T1000 (cell line): ENCODE data around the gene ATAD3C.
A peak's percentile ranks its signal among the peaks of the same experiment; 100 is the strongest.
"Not testable (repeated sequence)": the region's sequence is repeated elsewhere in the genome, so short reads cannot be mapped to it uniquely, and the experiment has no call there.

Experiments
- DNase-seq: peaks from one replicate; lab custom pipeline; 2025; ENCODE audit warnings: mixed read lengths; lab: John Stamatoyannopoulos, UW

The ATAD3C gene

DNA sequence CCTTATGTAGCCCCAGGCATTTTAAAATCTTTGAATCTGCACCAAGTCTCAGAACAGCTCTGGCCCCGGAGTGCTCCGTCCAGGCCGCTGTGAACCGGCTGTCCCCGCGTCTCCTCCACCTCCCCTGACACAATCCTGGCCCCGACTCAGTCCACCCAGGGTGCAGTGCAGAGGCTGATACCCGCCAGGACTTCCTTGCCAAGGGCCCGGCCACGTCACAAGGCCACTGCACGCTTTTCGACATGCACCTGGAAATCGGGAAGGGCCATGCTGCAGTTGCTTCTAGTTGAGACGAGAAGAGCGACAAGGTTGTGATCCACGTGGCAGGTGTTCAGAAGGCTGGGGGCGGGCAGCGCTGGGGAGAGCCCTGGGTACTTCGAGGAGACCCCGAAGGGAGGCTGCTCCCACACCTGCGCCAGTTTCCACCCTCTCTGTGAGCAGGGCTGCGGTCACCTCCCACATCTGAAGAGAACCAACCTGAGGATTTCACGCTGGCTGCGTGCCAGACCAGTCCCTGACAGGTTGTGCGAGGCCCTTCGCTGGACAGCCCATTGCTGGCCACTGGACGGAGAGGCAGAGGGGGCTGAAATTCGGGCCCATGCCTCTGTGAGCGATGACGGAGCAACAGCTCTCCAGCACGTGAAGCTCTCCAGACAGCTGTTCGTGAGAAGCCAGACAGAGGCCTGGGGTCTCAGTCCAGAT, 7.3 kb upstream of the ATAD3C start:
- no peak for DNase-seq

- not testable (repeated sequence) for DNase-seq
Measured at GRCh38 chr1:1446631-1447030, 2.9 kb upstream of the ATAD3C start.

DNA sequence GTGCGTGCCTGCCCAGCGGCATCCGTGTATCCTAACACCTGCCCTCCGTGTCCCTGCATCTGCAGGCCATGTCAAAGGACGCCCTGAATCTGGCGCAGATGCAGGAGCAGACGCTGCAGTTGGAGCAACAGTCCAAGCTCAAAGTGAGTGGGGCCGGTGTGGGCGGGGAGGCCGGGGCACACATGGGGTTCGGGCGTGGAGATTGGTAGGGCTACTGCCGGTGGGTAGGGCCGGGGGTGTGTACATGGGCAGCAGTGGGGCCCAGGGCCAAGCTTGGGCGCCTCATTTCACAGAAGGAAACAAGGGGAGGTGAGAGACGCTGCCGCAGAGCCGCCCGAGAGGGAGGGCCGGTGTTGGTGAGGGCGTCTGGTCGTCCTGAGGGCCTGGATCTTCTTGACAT, 1.1 kb downstream of the ATAD3C start:
- DNase-seq: not testable (repeated sequence)

DNA sequence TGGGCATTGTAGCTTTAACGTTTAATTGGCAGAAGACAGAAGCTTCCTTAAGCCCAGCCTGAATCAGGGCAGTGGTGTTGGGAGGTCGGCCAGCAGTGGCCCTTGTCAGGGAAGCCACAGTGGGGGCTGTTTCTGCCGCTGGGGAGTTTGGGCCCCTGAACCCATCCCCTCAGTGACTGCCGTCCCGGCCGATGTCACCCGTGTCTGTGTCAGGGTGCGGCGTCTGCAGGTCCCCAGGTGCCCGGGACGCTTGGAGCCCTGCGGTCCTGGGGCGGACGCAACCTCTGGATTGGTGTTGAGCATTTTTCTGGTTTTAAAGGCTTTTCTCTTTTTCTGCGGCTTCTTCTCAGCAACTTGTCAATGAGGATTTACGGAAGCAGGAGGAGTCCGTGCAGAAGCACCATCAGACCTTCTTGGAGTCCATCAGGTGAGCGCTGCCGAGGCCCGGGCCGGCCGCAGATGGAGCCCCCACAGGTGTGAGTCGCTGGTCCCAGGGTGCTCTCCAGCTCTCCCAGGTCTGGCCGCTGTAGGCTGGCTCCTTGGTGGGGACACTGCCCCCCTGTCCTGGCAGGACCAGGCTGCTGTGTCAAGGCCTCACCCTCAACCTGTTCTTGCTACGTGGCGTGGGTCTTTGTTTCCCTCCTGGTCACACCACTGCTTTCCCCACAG, 2.3 kb downstream of the ATAD3C start:
- no peak for DNase-seq

GRCh38 chr1:1452365-1452739, 2.9 kb downstream of the ATAD3C start:
- not testable (repeated sequence) for DNase-seq

- no peak for DNase-seq
Measured at GRCh38 chr1:1452882-1453281, 3.4 kb downstream of the ATAD3C start.

DNA sequence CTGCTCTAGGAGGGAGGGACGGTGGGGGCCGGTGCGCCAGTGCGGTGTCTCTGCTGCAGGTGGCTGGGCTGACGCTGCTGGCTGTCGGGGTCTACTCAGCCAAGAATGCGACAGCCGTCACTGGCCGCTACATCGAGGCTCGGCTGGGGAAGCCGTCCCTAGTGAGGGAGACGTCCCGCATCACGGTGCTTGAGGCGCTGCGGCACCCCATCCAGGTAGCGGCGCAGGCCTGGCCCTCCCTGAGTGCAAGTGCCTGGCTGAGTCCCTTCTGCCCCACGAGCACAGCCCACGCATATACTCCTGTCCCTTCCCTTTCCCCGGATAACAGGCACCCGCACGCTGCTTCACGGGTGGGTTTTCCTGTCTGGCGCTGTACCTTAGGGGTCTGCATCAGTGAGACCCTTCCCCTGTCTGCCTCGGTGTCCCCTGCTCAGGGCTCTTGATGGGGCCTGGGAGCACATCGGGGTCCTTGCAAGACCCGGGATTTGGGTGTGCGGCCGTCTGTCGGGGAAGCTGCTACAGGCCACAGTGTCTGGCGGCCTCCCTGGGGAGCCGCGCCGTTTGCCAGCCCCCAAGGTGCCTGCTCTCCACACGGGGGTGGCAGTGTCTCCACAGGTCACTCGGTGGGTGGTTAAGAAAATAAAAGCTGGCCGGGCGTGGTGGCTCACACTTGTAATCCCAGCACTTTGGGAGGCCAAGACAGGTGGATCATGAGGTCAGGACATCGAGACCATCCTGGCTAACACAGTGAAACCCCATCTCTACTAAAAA, 5.0 kb downstream of the ATAD3C start:
- DNase-seq: not testable (repeated sequence)

- DNase-seq: no peak
Measured at GRCh38 chr1:1455366-1455884, 5.9 kb downstream of the ATAD3C start.

DNA sequence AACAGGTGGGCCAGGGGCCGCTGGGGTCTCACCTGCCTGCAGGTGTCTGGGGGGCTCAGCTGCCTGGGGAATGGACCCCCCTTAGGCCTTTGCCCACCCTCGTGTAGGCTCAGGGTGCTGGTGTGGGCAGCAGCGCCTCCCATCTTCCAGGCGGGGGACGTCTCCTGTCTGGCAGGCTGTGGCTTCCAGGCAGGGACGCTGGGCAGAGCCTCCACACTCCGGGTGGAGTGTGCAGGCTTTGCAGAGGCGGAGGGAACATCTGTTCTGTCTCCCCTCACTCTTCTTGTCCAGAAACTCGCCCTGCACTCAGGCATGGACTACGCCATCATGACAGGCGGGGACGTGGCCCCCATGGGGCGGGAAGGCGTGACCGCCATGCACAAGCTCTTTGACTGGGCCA, 6.4 kb downstream of the ATAD3C start:
- DNase-seq: not testable (repeated sequence)

- not testable (repeated sequence) for DNase-seq
Measured at GRCh38 chr1:1456683-1457255, 7.3 kb downstream of the ATAD3C start.

DNA sequence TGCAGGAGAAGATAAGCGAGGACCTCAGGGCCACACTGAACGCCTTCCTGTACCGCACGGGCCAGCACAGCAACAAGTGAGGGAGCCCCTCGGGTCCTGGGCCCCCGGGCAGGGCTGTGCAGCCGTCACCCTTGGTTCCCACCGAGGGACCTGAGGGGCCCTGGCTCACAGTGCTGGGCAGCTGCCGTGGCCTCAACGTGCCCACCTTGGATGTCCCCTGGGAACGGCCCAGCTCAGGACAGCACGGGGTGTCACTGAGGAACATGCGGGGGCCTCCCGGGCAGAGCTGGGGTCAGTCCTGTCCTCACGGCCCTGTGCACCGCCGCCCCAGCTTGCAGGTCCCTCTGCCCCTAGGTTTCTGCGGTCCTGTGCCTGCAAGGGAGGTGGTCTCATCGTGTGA, 9.7 kb downstream of the ATAD3C start:
- DNase-seq: not testable (repeated sequence)

GRCh38 chr1:1459711-1460110, 10.2 kb downstream of the ATAD3C start:
- DNase-seq: not testable (repeated sequence)

DNA sequence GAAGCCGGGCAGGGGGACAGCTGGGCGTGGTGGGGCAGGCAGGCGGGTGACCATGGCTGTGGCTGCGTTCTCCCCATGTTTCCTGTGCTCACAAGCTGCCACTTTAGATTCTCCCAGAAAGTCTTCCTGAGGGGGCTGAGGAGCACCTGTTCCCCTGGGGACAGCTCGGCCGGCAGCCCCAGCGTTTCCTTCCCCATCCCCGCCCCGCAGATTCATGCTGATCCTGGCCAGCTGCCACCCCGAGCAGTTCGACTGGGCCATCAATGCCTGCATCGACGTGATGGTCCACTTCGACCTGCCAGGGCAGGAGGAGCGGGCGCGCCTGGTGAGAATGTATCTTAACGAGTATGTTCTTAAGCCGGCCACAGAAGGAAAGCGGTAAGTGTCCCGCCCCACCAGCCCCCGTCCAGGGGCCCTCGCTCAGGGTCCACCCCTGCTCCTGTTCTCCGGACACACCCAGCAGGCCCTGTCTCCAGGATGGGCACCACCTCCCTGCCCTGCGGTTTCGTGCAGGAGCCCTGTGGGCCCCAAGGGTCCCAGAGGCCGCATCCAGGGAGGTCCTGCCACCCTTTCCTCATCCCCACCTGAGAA, 11.1 kb downstream of the ATAD3C start:
- no peak for DNase-seq

DNA sequence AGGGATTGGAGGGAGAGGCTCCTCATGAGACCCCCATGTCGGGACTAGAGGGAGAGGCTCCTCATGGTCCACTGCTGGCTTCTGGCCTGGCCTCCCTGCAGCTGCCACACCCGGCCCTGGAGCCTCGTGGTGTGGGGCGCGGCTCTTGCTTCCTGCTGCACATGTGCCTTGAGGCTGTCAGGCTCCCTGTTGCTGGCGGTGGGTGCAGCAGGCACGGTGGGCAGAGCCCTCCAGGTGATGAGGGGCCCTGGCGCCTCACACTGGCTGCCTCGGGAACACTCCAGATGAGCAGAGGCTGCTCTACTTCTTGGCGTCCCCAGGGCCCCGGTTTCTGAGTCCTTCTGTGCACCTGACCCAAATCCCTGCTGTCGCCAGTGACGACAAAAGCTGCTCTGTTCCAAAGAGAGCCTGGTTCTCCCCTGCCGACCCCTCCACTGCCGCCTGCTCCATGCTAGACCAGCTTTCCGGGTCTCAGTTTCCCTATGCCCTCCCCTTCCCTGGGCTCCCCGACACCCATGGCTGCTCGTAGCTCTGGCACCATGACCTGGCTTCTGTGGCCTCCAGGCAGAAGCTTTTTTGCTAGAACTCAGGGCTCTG, 12.3 kb downstream of the ATAD3C start:
- no peak for DNase-seq

DNA sequence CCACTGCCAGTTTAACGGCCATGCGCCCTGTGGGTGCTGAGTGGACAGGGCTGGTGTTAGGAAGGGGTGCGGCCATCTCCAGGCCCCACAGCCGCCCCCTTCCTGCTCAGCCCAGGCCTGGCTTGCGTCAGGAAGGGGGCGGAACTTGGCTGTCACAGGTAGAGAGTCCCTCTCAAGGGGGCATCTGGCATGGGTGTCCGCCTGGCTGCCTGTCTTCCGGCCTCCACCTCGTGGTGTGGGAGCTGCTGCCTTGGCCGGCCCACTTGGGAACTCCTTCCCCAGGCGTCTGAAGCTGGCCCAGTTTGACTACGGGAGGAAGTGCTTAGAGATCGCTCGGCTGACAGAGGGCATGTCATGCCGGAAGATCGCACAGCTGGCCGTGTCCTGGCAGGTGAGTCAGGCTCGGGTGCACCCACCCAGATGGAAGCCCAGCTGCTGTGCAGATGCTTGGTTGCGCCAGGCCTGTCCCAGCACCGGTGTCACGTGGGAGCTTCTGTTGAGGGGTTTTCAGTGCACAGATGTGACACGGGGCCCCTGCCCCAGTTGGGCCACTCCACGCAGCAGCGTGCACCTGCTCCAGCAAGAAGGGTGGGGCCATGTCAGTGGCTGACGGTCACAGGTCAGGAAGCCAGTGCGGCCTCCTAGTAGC, 13.0 kb downstream of the ATAD3C start:
- no peak for DNase-seq

DNA sequence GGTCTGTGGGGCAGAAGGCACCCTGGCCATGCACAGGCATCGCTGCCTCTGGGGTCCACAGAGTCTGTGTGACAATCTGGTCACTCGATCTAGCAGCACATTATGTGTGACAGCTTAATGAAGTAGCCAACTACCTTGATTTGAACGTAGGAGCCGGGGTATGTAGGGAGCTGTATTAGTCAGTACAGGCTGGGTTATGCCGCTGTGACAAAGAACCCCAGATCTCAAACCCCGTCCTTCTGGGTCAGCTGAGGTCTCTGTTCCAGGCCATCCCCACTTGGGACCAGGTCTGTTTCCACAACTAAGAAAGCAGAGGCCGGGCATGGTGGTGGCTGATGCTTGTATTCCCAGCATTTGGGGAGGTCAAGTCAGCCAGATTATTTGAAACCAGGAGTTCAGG, 13.8 kb downstream of the ATAD3C start:
- DNase-seq: no peak

DNA sequence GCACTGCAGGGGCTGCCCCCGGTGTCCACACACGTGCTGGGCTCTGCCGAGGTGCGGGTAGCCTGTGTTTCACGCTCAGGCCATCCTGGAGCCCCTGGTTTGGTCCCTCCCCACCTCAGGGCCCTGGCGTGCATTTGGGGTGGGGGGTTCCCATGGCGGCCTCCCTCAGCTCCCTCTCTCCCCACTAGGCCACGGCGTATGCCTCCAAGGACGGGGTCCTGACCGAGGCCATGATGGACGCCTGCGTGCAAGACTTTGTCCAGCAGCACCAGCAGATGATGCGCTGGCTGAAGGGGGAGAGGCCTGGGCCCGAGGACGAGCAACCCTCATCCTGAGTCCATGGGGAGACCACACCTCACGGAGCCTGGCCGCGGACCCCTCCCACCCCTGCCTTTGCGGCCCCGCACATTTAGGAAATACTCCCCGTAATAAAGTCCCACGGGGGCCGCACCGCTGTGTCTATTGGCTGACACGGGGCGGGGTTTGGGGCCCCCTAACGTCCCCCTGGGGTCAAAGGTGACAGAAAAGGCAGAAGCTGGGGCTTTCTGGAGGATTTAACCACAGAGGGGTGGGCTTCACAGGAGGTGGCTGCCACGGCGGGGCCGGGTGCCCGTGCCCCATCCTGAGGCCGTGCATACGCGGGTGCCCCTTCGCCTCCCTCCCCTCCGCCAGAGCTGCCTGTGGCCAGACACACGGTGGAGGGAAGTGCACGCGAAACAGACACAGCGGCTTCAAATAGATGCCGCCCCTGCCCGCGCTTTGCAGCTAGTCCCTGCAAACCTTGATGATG, 18.9 kb downstream of the ATAD3C start:
- not testable (repeated sequence) for DNase-seq

DNA sequence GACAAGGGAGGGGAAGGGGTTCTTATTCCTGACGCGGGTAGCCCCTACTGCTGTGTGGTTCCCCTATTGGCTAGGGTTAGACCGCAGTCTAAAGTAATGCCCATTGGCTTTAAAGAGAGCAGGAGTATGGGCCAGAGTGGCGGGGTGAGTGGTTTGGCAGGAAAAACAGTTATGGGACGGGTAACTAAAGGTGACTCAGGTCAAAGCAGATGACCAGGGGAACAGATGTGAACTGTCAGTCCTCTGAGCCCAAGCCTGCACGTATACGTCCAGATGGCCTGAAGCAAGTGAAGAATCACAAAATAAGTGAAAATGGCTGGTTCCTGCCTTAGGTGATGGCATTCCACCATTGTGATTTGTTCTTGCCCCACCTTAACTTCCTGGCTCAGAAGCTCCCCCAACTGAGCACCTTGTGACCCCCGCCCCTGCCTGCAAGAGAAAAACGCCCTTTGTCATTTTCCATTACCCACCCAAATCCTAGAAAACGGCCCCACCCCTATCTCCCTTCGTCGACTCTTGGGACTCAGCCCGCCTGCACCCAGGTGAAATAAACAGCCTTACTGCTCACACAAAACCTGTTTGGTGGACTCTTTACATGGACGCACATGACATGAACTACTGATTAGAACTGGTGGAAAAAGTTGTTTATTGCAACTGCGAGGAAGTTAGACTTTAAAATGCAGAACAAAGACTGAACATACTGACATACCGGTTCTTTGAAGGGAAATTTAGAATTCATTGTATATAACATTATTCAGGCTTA, 21.3 kb downstream of the ATAD3C start:
- no peak for DNase-seq

DNA sequence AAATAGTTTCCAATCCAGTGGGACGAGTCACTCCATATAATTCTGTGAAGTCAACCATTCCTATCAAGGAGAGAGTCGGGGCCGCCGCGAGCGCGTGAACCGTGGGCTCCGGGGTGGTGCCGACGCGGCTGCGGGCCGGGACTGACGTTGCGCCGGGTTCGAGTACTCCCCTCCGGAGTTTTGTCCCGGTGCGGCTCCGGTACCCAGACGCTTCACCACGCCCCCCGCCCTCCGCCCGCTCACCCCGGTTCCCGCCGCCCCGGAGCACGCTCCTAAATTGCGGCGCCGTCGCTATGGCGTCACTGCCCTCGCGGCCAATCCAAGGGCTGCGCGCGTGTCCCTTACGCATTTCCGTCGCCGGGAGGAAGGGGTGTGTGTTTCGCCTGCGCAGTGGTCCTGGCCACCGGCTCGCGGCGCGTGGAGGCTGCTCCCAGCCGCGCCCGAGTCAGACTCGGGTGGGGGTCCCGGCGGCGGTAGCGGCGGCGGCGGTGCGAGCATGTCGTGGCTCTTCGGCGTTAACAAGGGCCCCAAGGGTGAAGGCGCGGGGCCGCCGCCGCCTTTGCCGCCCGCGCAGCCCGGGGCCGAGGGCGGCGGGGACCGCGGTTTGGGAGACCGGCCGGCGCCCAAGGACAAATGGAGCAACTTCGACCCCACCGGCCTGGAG, 22.0 kb downstream of the ATAD3C start, which contains the start of gene ATAD3B:
TSS of gene ATAD3B (plus strand) at position 377 of the 664 bp plus-strand sequence. CDS start at position 497, 120 bp downstream.
- peak; percentile 82 for DNase-seq
